CD14-positive monocyte (primary cell): ENCODE data around the gene ZNHIT2. TPM values are rescaled to one million over a fixed set of nuclear protein-coding genes. Genes with fewer than 3 reads are reported as not detected.

Experiments used
- DNase-seq, 3 donors: peaks; one replicate each; pipeline ENCODE4 v3.0.0-alpha.2; 2011 to 2022
- H2AFZ ChIP-seq: 2 replicates; pipeline ENCODE4 v1.6.0; 2012; ENCODE audit warnings: mild to moderate bottlenecking, low read depth, low read length, inconsistent platforms; ENCODE audit not compliant: insufficient read depth, poor library complexity, severe bottlenecking
- H3K27ac ChIP-seq, 2 donors: 1 replicate in 1 of 2; 2 replicates in 1 of 2; pipeline ENCODE4 v1.5.1; 2012 to 2013; ENCODE audit warnings: low read length in 2 of 2, control low read depth in 1 of 2, inconsistent platforms in 1 of 2, low read depth in 1 of 2, mild to moderate bottlenecking in 1 of 2
- H3K27me3 ChIP-seq, 2 donors: one replicate each; pipeline versions ENCODE4 v1.6.0 to v1.6.1; 2011 to 2013; ENCODE audit warnings: low read length in 2 of 2; ENCODE audit not compliant: control insufficient read depth in 2 of 2, insufficient read depth in 2 of 2
- H3K36me3 ChIP-seq, 2 donors: replicated peaks in 1 of 2; 1 replicate in 1 of 2; 2 replicates in 1 of 2; pipeline versions ENCODE4 v1.5.1 to v1.6.1; 2012 to 2013; ENCODE audit warnings: low read length in 2 of 2, control low read depth in 1 of 2, inconsistent platforms in 1 of 2, mild to moderate bottlenecking in 1 of 2; ENCODE audit not compliant: insufficient read depth in 2 of 2, control insufficient read depth in 1 of 2
- H3K4me1 ChIP-seq, 2 donors: 1 replicate in 1 of 2; 2 replicates in 1 of 2; pipeline versions ENCODE4 v1.5.1 to v1.6.1; 2012 to 2013; ENCODE audit warnings: low read length in 2 of 2, control low read depth in 1 of 2, inconsistent platforms in 1 of 2, mild to moderate bottlenecking in 1 of 2, moderate library complexity in 1 of 2; ENCODE audit not compliant: insufficient read depth in 2 of 2, control insufficient read depth in 1 of 2
- H3K4me2 ChIP-seq: replicated peaks from 2 replicates; pipeline ENCODE3; 2012; ENCODE audit warnings: low read length, moderate library complexity, mild to moderate bottlenecking; ENCODE audit not compliant: poor library complexity, severe bottlenecking; ENCODE audit errors: extremely low read depth
- H3K4me3 ChIP-seq, 3 experiments: fragments of 200-600 bp in 1 of 3; sonication (generic) in 1 of 3; replicated peaks in 1 of 3; 1 replicate in 2 of 3; 2 replicates in 1 of 3; pipeline ENCODE4 v1.5.1; 2011 to 2013; ENCODE audit warnings: low read length in 3 of 3, mild to moderate bottlenecking in 3 of 3, control low read depth in 2 of 3, low read depth in 2 of 3, inconsistent platforms in 1 of 3, moderate library complexity in 1 of 3
- H3K79me2 ChIP-seq: 2 replicates; pipeline ENCODE4 v1.6.0; 2012; ENCODE audit warnings: mild to moderate bottlenecking, control low read depth, inconsistent platforms, low read length, moderate library complexity; ENCODE audit not compliant: insufficient read depth
- H3K9ac ChIP-seq: 2 replicates; pipeline ENCODE4 v1.6.0; 2017; ENCODE audit warnings: low read length, mild to moderate bottlenecking; ENCODE audit not compliant: insufficient read depth, poor library complexity, severe bottlenecking
- H3K9me3 ChIP-seq, 2 donors: replicated peaks in 1 of 2; 1 replicate in 1 of 2; 2 replicates in 1 of 2; pipeline versions ENCODE4 v1.5.1 to v1.6.1; 2012 to 2013; ENCODE audit warnings: low read length in 2 of 2, control low read depth in 1 of 2; ENCODE audit not compliant: control insufficient read depth in 1 of 2, insufficient read depth in 1 of 2
- H4K20me1 ChIP-seq: 2 replicates; pipeline ENCODE4 v1.6.0; 2012; ENCODE audit warnings: mild to moderate bottlenecking, low read length, control low read depth, moderate library complexity; ENCODE audit not compliant: insufficient read depth
- H3K27ac Mint-ChIP-seq, 7 donors: one replicate each; pipeline ENCODE4 v1.8.0; 2020; ENCODE audit warnings: mild to moderate bottlenecking in 7 of 7, mixed read lengths in 7 of 7, moderate library complexity in 6 of 7, inconsistent platforms in 2 of 7
- H3K27me3 Mint-ChIP-seq, 3 donors: one replicate each; pipeline ENCODE4 v1.8.0; 2021 to 2022; ENCODE audit warnings: low read depth in 3 of 3, mild to moderate bottlenecking in 3 of 3, mixed read lengths in 3 of 3, moderate library complexity in 3 of 3, inconsistent platforms in 1 of 3
- H3K36me3 Mint-ChIP-seq, 2 donors: one replicate each; pipeline ENCODE4 v1.8.0; 2020; ENCODE audit warnings: mixed read lengths in 2 of 2, inconsistent platforms in 1 of 2, mild to moderate bottlenecking in 1 of 2
- H3K4me1 Mint-ChIP-seq: one replicate; pipeline ENCODE4 v1.8.0; 2020; ENCODE audit warnings: mild to moderate bottlenecking, mixed read lengths
- H3K4me3 Mint-ChIP-seq, 2 donors: one replicate each; pipeline ENCODE4 v1.8.0; 2020; ENCODE audit warnings: mild to moderate bottlenecking in 2 of 2, mixed read lengths in 2 of 2, moderate library complexity in 1 of 2
- H3K9me3 Mint-ChIP-seq, 7 donors: one replicate each; pipeline ENCODE4 v1.8.0; 2020 to 2022; ENCODE audit warnings: mixed read lengths in 7 of 7, mild to moderate bottlenecking in 6 of 7, moderate library complexity in 6 of 7, inconsistent platforms in 2 of 7
- WGBS: methylation state at CpG from one replicate; pipeline ENCODE4 v1.1.5; 2013; ENCODE audit warnings: missing lambda C conversion rate; ENCODE audit not compliant: insufficient coverage; 5-methylcytosine and 5-hydroxymethylcytosine counted together
- intact Hi-C, 2 donors: fragments of 100-400 bp; cut with micrococcal nuclease; formaldehyde crosslinking; loops; one replicate each; pipeline versions ENCODE4 v1.15.0 to v1.15.1; 2023
- polyA plus RNA-seq, 3 donors: library from polyadenylated mRNA; depleted of rRNA in 1 of 3; unstranded in 2 of 3; stranded (reverse) in 1 of 3; fragments of 300-500 nt in 2 of 3; fragments of >200 nt in 1 of 3; fragmentation: Illumina TruSeq in 2 of 3; gene quantifications; 1 replicate in 2 of 3; 2 replicates in 1 of 3; pipeline ENCODE4 v1.2.3, GENCODE V29; 2012 to 2021
- TF ChIP-seq, protein P1 (sequence below): fragments of 200-600 bp; IDR thresholded peaks from one replicate; pipeline ENCODE4 v1.8.0; 2022; ENCODE audit warnings: antibody characterized with exemption, mild to moderate bottlenecking

Gene ZNHIT2
- polyA plus RNA-seq, 3 donors = 2.1 to 9.4 (median 5.8) TPM

GRCh38 chr11:65113839-65114238 is 3.7 kb downstream of the ZNHIT2 start:
- peaks cover 0 to 15% of the 10 kb centered on the region in 2 donors for H3K27me3 ChIP-seq
- Mint-ChIP-seq H3K4me1 (peaks cover 47% of the 10 kb centered on the region), H3K4me3 (peak overlapping the region in 1 of 2 donors; percentile 76), H3K9me3 (peaks cover 0 to 6% (median 0%) of the 10 kb centered on the region in 7 donors), H3K36me3 (peaks cover 27 to 30% of the 10 kb centered on the region in 2 donors), H3K27ac (no peak overlapping the region), H3K27me3 (peaks cover 13 to 22% (median 15%) of the 10 kb centered on the region in 3 donors)
- intact Hi-C loops = loop anchor here in 1 of 2 donors (5.0 kb wide), 2 partner anchors 68 to 102 kb away; partner anchors contain the start of genes ARL2 and CAPN1
- TF ChIP-seq, protein P1, sequence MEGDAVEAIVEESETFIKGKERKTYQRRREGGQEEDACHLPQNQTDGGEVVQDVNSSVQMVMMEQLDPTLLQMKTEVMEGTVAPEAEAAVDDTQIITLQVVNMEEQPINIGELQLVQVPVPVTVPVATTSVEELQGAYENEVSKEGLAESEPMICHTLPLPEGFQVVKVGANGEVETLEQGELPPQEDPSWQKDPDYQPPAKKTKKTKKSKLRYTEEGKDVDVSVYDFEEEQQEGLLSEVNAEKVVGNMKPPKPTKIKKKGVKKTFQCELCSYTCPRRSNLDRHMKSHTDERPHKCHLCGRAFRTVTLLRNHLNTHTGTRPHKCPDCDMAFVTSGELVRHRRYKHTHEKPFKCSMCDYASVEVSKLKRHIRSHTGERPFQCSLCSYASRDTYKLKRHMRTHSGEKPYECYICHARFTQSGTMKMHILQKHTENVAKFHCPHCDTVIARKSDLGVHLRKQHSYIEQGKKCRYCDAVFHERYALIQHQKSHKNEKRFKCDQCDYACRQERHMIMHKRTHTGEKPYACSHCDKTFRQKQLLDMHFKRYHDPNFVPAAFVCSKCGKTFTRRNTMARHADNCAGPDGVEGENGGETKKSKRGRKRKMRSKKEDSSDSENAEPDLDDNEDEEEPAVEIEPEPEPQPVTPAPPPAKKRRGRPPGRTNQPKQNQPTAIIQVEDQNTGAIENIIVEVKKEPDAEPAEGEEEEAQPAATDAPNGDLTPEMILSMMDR = no peak
- DNase-seq = no peak
- peaks cover 16% of the 10 kb centered on the region for H3K79me2 ChIP-seq
- H4K20me1 ChIP-seq = peaks cover 36% of the 10 kb centered on the region
- H3K36me3 ChIP-seq = peaks cover 17 to 20% of the 10 kb centered on the region in 2 donors
- no peak overlapping the region for H3K27ac ChIP-seq
- no peak overlapping the region for H2AFZ ChIP-seq
- H3K4me2 ChIP-seq = no peak overlapping the region
- H3K9ac ChIP-seq = no peak overlapping the region
- 84% methylated on average over 4 of the region's 6 CpGs for WGBS
- H3K4me3 ChIP-seq = no peak overlapping the region
- no peaks in the 10 kb centered on the region for H3K9me3 ChIP-seq
- peaks cover 38 to 54% of the 10 kb centered on the region in 2 donors for H3K4me1 ChIP-seq

DNA sequence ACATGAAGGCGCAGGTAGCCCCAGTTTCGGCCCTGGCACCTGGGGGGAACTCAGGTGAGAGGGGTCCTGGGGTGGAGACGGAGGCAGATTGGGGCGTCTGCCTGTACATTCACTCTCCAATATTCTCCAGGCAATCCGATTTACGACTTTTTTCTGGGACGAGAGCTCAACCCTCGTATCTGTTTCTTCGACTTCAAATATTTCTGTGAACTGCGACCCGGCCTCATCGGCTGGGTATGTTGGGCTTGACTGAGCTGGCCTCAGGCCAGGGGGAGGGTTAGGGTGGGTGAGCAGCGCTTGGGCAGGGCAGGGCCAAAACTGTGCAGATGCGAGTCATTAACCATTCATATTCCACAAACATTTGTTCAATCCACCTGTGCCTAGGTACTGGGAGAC is 4.1 kb downstream of the ZNHIT2 start:
- Histone ChIP-seq H3K27ac (no peak overlapping the region), H3K9me3 (no peaks in the 10 kb centered on the region), H3K4me2 (peak overlapping the region; percentile 95), H3K4me3 (no peak overlapping the region), H4K20me1 (peaks cover 35% of the 10 kb centered on the region), H3K27me3 (peaks cover 0 to 15% of the 10 kb centered on the region in 2 donors), H3K4me1 (peaks cover 38 to 54% of the 10 kb centered on the region in 2 donors), H2AFZ (no peak overlapping the region), H3K36me3 (peaks cover 15 to 20% of the 10 kb centered on the region in 2 donors), H3K79me2 (peaks cover 16% of the 10 kb centered on the region), H3K9ac (no peak overlapping the region)
- no peak for DNase-seq
- peaks cover 0 to 6% (median 0%) of the 10 kb centered on the region in 7 donors for H3K9me3 Mint-ChIP-seq
- peaks cover 23 to 28% of the 10 kb centered on the region in 2 donors for H3K36me3 Mint-ChIP-seq
- peak overlapping the region; percentile 76 to 80 for H3K4me3 Mint-ChIP-seq
- intact Hi-C loops = loop anchor here in 1 of 2 donors (5.0 kb wide), 2 partner anchors 69 to 101 kb away; partner anchors contain the start of genes ARL2 and CAPN1
- TF ChIP-seq, protein P1 = no peak
- no peak overlapping the region for H3K27ac Mint-ChIP-seq
- WGBS = 26% methylated on average over 7 of the region's 14 CpGs
- H3K27me3 Mint-ChIP-seq = peaks cover 13 to 22% (median 15%) of the 10 kb centered on the region in 3 donors
- peaks cover 45% of the 10 kb centered on the region for H3K4me1 Mint-ChIP-seq
